NCI-H524 treated with DMSO at 0.1 percent for 48 hours (cell line): ENCODE measurements around the gene PRDM16.

Experiments used
- DNase-seq: peaks from one replicate; lab custom pipeline; 2025; lab: John Stamatoyannopoulos, UW

PRDM16 gene

GRCh38 chr1:3103967-3104677 is 35.1 kb downstream of the PRDM16 start:
- DNase-seq = no peak

- DNase-seq = no peak
Observed at GRCh38 chr1:3105167-3105863, 36.3 kb downstream of the PRDM16 start.

GRCh38 chr1:3106216-3106615 is 37.2 kb downstream of the PRDM16 start:
- DNase-seq = no peak

GRCh38 chr1:3107201-3107600 is 38.2 kb downstream of the PRDM16 start:
- no peak for DNase-seq

- no peak for DNase-seq
Observed at GRCh38 chr1:3109355-3109754, 40.4 kb downstream of the PRDM16 start.

- no peak for DNase-seq
Observed at GRCh38 chr1:3111348-3112021, 42.5 kb downstream of the PRDM16 start.

- no peak for DNase-seq
Observed at GRCh38 chr1:3112526-3112925, 43.5 kb downstream of the PRDM16 start.

- no peak for DNase-seq
Observed at GRCh38 chr1:3113047-3113740, 44.2 kb downstream of the PRDM16 start.

GRCh38 chr1:3113741-3114056 is 44.7 kb downstream of the PRDM16 start:
- DNase-seq = no peak

GRCh38 chr1:3114131-3114744 is 45.2 kb downstream of the PRDM16 start:
- DNase-seq = no peak

GRCh38 chr1:3114846-3115245 is 45.8 kb downstream of the PRDM16 start:
- DNase-seq = no peak

GRCh38 chr1:3115275-3116149 is 46.5 kb downstream of the PRDM16 start:
- DNase-seq = no peak

- DNase-seq = no peak
Observed at GRCh38 chr1:3116150-3116510, 47.1 kb downstream of the PRDM16 start.

- no peak for DNase-seq
Observed at GRCh38 chr1:3116560-3116959, 47.6 kb downstream of the PRDM16 start.

- no peak for DNase-seq
Observed at GRCh38 chr1:3117879-3118278, 48.9 kb downstream of the PRDM16 start.

GRCh38 chr1:3119061-3119460 is 50.1 kb downstream of the PRDM16 start:
- no peak for DNase-seq

GRCh38 chr1:3119725-3120124 is 50.7 kb downstream of the PRDM16 start:
- DNase-seq = no peak

GRCh38 chr1:3120140-3120539 is 51.1 kb downstream of the PRDM16 start:
- DNase-seq = no peak

GRCh38 chr1:3120994-3121393 is 52.0 kb downstream of the PRDM16 start:
- no peak for DNase-seq

- no peak for DNase-seq
Observed at GRCh38 chr1:3121401-3122210, 52.6 kb downstream of the PRDM16 start.

GRCh38 chr1:3122311-3122710 is 53.3 kb downstream of the PRDM16 start:
- no peak for DNase-seq
